Stimulated activated CD8-positive, alpha-beta memory T cell treated with anti-CD3 and anti-CD28 coated beads, Interleukin-4, amount 100 ng/mL, for 24 hours (primary cell): ENCODE data around the gene ATP6V0A1.
"Not testable (repeated sequence)": the region's sequence is repeated elsewhere in the genome, so short reads cannot be mapped to it uniquely, and the experiment has no call there.

Experiments
- DNase-seq: peaks from one replicate; pipeline ENCODE4 v3.0.0-alpha.2; 2020; ENCODE audit warnings: low read depth

The ATP6V0A1 gene

DNA sequence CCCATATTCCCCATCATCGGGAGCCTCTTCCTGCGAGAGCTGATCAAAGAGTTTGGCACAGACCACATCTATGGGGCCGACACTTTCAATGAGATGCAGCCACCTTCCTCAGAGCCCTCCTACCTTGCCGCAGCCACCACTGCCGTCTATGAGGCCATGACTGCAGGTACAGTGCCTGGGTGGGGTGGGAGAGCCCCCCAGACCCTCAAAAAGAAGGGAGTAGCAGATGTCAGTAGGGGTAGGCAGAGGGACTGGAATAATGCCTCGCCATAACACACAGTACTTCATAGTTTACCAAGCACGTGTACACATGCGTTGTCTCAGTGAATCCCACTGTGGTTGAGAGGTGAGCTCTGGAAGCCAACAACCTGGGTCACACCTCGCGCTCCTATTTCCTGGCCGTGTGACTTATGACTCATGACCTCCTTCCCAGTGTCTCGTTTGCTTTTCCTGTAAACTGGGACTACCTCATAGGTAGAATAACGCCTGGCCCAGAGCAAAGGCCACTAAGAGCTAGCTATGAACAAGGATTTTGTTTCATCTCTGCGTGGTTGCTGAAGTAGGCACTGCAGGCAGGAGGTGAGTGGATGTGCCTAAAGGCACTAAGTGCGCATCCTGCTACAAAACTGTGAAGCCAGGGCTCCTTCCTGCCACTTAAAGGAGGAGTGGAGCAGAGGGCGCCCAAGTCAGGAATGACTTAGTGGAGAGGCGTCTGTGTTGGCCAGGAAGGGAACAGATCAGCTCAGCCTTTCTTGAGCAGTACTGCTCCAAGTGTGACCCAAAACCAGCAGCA lies 82.6 kb downstream of the ATP6V0A1 start:
- no peak for DNase-seq

DNA sequence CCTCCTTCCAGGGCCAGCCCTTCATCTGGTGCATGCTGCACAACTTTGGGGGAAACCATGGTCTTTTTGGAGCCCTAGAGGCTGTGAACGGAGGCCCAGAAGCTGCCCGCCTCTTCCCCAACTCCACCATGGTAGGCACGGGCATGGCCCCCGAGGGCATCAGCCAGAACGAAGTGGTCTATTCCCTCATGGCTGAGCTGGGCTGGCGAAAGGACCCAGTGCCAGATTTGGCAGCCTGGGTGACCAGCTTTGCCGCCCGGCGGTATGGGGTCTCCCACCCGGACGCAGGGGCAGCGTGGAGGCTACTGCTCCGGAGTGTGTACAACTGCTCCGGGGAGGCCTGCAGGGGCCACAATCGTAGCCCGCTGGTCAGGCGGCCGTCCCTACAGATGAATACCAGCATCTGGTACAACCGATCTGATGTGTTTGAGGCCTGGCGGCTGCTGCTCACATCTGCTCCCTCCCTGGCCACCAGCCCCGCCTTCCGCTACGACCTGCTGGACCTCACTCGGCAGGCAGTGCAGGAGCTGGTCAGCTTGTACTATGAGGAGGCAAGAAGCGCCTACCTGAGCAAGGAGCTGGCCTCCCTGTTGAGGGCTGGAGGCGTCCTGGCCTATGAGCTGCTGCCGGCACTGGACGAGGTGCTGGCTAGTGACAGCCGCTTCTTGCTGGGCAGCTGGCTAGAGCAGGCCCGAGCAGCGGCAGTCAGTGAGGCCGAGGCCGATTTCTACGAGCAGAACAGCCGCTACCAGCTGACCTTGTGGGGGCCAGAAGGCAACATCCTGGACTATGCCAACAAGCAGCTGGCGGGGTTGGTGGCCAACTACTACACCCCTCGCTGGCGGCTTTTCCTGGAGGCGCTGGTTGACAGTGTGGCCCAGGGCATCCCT lies 84.8 kb downstream of the ATP6V0A1 start:
- no peak for DNase-seq

DNA sequence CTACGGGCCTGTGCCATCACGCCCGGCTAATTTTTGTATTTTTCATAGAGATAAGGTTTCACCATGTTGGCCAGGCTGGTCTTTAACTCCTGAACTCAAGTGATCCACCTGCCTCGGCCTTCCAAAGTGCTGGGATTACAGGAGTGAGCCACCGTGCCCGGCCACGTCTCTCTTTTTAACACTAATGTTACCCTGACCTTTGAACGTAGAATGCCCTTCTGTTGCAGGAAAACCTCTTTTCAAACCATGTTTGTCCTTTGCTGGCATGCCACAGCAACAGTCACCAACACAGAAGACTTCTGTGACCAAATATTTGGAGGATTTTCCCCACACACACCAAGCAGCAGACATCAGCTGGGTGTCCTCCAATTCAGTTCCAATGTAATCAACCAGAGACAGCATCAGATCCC lies 86.2 kb downstream of the ATP6V0A1 start:
- DNase-seq = no peak

DNA sequence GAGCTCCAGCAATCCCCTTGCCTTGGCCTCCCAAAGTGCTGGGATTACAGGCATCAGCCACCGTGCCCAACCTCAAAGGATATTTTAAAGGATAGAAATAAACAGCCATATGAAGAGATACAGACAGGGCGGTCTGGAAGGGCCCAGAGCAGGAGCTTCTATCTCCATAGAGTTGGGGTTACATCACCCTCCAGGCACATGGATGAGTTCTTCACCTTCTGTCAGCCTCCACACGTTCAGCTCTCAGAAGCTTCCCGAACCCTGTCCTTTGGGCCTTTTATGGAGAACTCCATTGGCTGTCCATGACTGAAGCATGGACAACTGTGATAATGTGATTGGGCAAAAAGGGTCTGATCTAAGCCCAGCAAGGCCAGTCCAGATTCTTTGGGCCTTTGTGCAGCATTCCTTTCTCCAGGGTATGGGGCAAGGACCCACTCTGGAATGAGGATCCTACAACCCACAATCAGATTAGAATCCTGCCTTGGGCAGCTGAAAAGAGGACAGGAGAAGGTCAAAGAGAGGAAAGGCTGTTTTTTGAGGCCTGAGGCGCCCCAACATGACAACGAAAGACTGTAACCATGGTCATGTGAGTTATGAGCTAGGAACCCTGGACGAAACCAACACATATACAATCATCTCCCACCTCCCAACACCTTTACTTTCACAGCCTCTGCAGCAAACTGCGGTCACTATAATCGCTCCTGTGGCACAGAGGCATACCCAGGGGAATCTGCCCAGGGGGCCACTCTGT lies 87.3 kb downstream of the ATP6V0A1 start:
- DNase-seq = not testable (repeated sequence)

DNA sequence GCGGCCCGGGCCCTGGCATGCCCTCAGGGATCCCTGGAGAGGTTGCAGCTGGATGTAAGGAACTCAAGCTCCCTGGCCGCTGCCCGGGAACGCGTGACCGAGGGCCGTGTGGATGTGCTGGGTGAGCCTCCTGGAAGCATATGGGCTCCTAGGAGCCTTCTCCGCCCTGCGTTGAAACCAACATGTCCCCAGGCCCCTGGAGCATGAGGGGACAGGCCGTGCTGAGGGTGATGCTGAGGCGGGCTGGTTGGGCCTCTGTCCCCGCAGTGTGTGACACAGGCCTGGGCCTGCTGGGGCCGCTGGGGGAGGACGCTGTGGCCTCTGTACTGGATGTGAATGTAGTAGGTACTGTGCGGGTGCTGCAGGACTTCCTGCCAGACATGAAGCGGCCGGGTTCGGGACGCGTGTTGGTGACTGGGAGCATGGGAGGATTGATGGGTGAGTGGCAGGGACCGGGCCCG lies 88.4 kb downstream of the ATP6V0A1 start:
- DNase-seq = no peak

DNA sequence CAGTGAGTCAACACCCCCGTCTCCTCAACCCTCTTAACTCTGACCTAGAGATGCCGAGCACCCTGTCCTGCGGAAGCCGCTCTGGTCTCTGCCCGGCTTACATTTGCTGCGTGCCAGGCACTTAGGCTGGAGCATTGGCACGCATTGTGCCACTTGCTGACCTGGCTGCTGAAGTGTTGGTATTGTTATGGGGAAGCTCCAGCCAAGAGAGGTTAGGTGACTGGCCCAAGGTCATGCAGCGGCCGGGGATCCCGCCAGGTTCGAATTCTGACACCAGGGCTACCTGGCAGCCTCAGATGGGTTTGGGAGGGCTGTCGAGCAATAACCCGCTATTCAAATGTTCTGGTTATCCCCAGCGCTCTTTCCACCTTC lies 89.0 kb downstream of the ATP6V0A1 start:
- no peak for DNase-seq

DNA sequence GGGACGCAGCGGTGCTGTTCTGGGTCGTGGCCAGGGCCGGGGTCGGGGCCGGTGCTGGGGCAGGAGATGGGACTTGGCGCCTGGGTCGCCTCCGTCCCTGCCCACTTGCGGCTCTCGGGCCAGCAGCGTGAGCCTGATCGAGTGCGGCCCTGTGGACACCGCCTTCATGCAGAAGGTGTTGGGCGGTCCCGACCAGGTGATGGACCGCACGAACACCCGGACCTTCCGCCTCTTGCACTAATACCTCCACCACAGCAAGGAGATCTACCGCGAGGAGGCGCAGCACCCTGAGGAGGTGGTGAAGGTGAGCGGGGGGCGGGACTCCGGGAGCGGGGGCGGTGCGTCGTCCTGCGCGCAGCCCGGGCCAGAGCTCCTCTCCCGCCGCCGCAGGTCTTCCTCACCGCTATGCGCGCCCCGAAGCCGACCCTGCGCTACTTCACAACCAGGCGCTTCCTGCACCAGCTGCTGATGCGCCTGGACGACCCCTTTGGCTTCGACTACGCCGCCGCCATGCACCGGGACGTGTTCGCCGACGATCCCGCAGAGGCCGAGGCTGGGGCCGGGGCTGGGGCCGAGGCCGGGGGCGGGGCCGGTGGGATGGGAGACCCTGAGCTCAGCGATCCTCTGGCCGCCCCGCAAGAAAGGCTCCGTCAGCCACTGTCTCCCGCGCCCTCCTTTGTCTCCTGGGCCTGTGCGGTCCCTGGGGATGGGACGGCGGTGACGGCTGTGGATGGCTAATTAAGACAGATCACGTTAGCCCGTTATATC lies 89.6 kb downstream of the ATP6V0A1 start:
- DNase-seq = peak; percentile 72

DNA sequence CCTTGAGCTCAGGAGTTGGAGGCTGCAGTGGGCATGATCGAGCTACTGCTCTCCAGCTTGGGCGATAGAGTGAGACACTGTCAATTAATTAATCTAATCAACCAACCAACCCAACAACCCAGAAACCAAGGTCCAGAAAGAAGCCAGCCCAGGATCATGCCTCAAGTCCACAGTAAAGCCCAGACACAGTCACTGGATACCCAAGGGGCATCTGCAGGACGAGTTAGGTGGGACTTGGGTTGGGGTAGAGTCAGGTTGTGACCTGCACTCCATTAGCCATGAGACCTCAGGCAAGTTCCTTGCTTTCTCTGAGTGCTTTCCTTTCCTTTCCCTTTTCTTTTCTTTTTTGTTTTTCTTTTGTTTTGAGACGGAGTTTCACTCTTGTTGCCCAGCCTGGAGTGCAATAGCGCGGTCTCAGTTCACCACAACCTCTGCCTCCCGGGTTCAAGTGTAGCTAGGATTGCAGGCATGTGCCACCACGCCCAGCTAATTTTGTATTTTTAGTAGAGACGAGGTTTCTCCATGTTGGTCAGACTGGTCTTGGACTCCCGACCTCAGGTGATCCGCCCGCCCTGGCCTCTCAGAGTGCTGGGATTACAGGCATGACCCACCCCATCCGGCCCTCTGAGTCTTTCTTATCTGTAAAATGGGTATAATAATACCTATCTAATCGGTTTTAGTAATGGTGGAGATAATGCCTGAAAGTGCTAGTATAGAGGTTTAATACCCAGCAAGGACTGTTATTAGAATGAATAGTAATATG lies 90.5 kb downstream of the ATP6V0A1 start:
- DNase-seq = no peak

DNA sequence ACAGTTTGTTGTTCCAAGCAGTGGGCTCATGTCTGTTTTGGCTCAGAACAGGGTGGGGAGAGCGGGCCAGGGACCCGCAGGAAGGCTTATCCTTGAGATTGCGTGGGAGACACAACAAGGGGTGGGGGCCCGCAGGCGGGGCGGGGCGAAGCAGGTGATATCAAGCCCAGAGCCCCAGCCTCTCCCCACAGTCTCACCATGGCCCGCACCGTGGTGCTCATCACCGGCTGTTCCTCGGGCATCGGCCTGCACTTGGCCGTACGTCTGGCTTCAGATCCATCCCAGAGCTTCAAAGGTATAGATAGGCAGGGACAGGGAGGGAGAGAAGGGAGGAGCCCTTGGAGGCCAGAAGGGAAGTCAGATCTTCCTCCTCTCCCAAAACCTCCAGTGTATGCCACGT lies 94.1 kb downstream of the ATP6V0A1 start, which contains the start of gene HSD17B1:
HSD17B1 (plus strand) TSS at position 188 of the 400 bp plus-strand sequence; CDS start at position 199, 11 bp downstream.
- DNase-seq = not testable (repeated sequence)

DNA sequence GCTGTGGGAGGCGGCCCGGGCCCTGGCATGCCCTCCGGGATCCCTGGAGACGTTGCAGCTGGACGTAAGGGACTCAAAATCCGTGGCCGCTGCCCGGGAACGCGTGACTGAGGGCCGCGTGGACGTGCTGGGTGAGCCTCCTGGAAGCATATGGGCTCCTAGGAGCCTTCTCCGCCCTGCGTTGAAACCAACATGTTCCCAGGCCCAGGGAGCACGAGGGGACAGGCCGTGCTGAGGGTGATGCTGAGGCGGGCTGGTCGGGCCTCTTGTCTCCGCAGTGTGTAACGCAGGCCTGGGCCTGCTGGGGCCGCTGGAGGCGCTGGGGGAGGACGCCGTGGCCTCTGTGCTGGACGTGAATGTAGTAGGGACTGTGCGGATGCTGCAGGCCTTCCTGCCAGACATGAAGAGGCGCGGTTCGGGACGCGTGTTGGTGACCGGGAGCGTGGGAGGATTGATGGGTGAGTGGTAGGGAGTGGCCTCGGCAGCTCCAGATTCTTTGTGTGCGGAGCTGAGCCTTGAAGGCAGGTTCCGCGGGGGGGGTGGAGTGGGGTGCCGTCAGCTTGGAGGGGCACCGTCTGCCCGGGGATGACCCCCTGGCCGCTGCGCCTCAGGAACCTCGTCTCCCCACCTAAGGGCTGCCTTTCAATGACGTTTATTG lies 94.6 kb downstream of the ATP6V0A1 start:
- DNase-seq = no peak

DNA sequence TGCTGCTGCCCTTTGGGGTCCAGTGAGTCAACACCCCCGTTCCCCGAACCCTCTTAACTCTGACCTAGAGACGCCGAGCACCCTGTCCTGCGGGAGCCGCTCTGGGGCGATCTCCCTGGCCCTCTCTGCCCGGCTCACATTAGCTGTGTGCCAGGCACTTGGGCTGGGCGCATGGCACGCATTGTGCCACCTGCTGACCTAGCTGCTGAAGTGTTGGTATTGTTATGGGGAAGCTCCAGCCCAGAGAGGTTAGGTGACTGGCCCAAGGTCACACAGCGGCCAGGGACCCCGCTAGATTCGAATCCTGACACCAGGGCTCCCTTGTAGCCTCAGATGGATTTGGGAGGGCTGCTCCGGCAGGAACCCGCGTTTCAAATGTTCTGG lies 95.2 kb downstream of the ATP6V0A1 start:
- DNase-seq = no peak

DNA sequence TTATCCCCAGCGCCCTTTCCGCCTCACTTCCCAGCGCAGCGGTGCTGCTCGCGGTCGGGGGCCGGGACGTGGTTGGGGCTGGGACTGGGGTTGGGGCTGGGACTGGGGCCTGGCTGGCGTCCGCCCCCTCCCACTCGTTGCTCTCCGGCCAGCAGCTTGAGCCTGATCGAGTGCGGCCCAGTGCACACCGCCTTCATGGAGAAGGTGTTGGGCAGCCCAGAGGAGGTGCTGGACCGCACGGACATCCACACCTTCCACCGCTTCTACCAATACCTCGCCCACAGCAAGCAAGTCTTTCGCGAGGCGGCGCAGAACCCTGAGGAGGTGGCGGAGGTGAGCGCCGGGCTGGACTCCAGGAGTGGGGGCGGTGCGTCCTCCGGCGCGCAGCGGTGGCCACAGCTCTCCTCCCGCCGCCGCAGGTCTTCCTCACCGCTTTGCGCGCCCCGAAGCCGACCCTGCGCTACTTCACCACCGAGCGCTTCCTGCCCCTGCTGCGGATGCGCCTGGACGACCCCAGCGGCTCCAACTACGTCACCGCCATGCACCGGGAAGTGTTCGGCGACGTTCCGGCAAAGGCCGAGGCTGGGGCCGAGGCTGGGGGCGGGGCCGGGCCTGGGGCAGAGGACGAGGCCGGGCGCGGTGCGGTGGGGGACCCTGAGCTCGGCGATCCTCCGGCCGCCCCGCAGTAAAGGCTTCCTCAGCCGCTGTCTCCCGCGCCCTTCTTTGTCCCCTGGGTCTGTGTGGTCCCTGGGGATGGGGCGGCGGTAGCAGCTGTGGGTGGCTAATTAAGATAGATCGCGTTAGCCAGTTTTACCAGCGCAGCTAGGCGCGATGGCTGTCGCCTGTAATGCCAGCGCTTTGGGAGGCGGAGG lies 95.8 kb downstream of the ATP6V0A1 start:
- DNase-seq = peak; percentile 70

DNA sequence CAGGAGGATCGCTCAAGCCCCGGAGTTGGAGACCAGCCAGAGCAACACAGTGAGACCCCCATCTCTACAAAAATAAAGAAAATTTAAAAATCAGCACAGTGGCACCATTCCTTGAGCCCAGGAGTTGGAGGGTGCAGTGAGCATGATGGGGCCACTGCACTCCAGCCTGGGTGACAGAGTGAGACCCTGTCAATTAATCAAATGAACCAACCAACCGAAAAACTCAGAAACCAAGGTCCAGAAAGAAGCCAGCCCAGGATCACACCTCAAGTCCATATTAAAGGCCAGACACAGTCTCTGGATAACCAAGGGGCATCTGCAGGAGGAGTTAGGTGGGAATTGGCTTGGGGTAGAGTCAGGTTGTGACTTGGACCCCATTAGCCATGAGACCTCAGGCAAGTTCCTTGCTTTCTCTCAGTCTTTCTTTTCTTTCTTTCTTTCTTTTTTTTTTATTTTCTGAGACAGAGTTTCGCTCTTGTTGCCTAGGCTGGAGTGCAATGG lies 96.5 kb downstream of the ATP6V0A1 start:
- no peak for DNase-seq

DNA sequence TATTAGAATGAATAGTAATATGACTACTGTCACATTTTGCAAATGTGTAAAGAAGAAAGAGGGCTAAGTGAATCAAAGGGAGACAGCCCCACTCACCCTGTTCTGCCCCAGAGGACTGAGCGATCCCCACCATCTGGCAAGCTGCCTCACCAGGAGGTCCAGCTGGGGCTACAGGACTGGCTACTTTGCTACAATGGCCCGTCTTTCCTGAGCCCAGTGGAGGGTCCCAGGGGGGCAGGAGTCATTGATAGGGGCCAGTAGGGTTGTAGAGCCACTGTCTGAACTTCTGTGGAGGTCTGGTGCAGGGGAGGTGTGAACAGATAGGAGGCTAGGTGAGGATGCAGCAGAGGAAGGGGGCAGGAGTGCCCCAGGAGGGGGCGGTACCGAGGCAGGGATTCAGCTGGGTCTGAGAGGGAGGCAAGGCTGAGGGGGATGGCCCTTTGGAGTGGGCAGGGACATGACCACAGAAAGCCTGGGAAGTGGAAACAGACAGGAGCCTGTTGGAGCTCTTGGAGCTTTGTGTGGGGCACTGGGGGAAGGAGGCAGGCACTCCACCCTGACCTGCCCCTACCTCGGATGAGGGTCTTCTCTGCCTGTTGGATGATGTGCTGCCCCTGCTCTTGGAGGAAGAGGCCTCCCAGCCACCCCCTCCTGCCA lies 97.4 kb downstream of the ATP6V0A1 start:
- DNase-seq = not testable (repeated sequence)

DNA sequence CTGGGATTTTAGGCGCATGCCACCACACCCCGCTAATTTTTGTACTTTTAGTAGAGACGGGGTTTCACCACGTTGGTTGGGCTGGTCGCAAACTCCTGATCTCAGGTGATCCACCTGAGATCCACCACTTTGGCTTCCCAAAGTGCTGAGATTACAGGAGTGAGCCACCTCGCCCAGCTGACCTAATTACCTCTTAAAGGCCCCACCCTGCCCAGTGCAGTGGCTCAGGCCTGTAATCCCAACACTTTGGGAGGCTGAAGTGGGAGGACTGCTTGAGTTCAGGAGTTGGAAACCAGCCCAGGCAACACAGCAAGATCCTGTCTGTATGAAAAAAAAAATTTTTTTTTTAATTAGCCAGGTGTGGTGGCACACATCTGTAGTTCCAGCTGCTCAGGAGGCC lies 100.4 kb downstream of the ATP6V0A1 start:
- no peak for DNase-seq

DNA sequence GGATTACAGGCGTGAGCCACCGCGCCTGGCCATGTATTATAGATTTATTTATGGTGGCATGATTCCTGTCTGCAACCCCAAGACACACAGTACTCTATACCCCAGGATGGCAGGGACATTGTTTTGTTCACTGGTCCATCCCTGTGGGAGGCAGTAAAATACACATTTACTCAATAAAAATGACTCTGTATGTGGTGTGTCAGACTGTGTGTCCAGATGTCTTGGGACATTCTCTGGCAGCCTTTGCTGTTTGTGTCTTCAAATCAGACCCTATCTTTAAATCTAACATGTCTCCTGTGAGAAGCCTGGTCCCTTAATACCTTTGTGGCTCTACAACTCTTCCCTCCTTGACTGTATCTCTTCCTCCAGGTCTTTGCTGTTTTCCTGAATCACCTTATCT lies 101.6 kb downstream of the ATP6V0A1 start:
- no peak for DNase-seq

DNA sequence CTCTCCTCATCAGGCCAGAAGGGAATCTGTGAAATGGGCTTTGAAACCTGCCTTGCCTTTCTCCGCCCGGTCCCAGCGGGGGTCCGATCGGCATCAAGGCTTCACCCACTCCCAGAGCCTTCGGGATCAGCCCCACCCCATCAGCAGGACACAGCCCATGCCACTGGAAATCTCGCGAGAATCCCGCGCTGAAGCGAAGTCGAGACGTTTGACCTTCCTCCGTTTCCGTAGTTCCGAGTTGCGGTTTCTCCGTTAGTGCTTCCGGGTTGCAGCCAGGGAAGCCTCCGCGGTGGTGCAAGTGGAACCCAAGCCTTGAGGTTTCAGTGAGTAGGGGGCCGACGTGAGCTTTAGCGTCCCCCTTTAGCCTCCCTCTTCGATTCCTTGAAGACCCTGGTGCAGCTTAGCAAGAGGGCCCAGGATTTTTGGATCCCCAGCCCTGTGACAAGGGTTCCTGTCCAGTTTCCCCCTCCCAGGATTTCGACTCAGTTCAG lies 103.3 kb downstream of the ATP6V0A1 start, which contains the start of gene COASY:
COASY (plus strand) TSS at position 252 of the 491 bp plus-strand sequence. CDS start 475 bp downstream, outside the sequence.
- DNase-seq = peak; percentile 87
